Psoas muscle (tissue), 8 donors: Measurements from ENCODE around the gene NOS1AP. TPM values are rescaled to one million over a fixed set of nuclear protein-coding genes. Genes with fewer than 3 reads are reported as not detected.
"Not testable (repeated sequence)": the region's sequence is repeated elsewhere in the genome, so short reads cannot be mapped to it uniquely, and the experiment has no call there.

ENCODE experiments used
- ATAC-seq, 4 donors: fragments of 200-7000 bp; cut with Tn5 transposase; one replicate each; pipeline ENCODE4 v1.9.1; 2020; ENCODE audit warnings: moderate library complexity in 3 of 4, mild to moderate bottlenecking in 2 of 4
- DNase-seq, 2 donors: peaks; one replicate each; pipeline ENCODE4 v3.0.0-alpha.2; 2020
- H3K27ac ChIP-seq: fragments of 200-600 bp; one replicate; pipeline ENCODE4 v1.8.0; 2022
- H3K27me3 ChIP-seq, 3 donors: fragments of 200-600 bp in 1 of 3; one replicate each; pipeline versions ENCODE4 v1.6.1 to v1.8.0; 2013 to 2022; ENCODE audit warnings: low read length in 2 of 3, mild to moderate bottlenecking in 2 of 3, moderate library complexity in 1 of 3; ENCODE audit not compliant: insufficient read depth in 3 of 3
- H3K36me3 ChIP-seq, 2 donors: fragments of 200-600 bp in 1 of 2; one replicate each; pipeline versions ENCODE4 v1.6.1 to v1.8.0; 2013 to 2022; ENCODE audit warnings: low read depth in 1 of 2, mild to moderate bottlenecking in 1 of 2, moderate library complexity in 1 of 2; ENCODE audit not compliant: insufficient read depth in 1 of 2
- H3K4me1 ChIP-seq: fragments of 200-600 bp; one replicate; pipeline ENCODE4 v1.8.0; 2022
- H3K4me3 ChIP-seq: fragments of 200-600 bp; one replicate; pipeline ENCODE4 v1.8.0; 2022; ENCODE audit warnings: mild to moderate bottlenecking
- H3K9me3 ChIP-seq: fragments of 200-600 bp; one replicate; pipeline ENCODE4 v1.8.0; 2022
- CTCF ChIP-seq: fragments of 200-600 bp; IDR thresholded peaks from one replicate; pipeline ENCODE4 v1.8.0; 2022; ENCODE audit warnings: antibody characterized with exemption
- WGBS, 3 donors: extraction: QIAGEN DNeasy Blood & Tissue Kit; methylation state at CpG; one replicate each; pipeline versions ENCODE4 v1.1.6 to v1.1.7; 2013; 5-methylcytosine and 5-hydroxymethylcytosine counted together
- intact Hi-C, 2 donors: fragments of 100-400 bp; cut with DNase I; formaldehyde crosslinking; loops; one replicate each; pipeline versions ENCODE4 v1.11.0 to v1.14.2; 2022
- polyA plus RNA-seq, 3 donors: library from polyadenylated mRNA; stranded (reverse); fragments of 200-250 nt; gene quantifications; one replicate each; pipeline ENCODE4 v1.2.3, GENCODE V29; 2013
- total RNA-seq, 4 donors: library from RNA; stranded (reverse); fragmentation: NEBNext Ultra II Directional in 2 of 4; extraction: Animal tissue kit (Norgen Biotek cat#: 25700) in 2 of 4; gene quantifications; one replicate each; pipeline versions ENCODE4 v1.2.1 to v1.2.4, GENCODE V29; 2021 to 2023
- donor health status: healthy with polysubstance abuse.
- donor health status: DM: no; HTN: no; CAD: no; lungs with moderate emphysema.
- donor health status: Bipolar disorder and iron deficiency.
- donor health status: healthy.
- donor health status: DM: yes; HTN: yes; CAD: no.
- donor health status: DM: no; HTN: no; CAD: no.
- donor health status: DM: no; HTN: no; CAD: no.
- donor health status: DM: yes; HTN: yes; CAD: no.

NOS1AP gene
- total and polyA plus RNA-seq, 7 donors = 0.10 to 0.76 (median 0.18) TPM

- no peak for TF ChIP-seq CTCF
- ATAC-seq (no peak), DNase-seq (no peak)
- no peaks in the 10 kb centered on the region for H3K9me3 ChIP-seq
- no peak overlapping the region for H3K27ac ChIP-seq
- no peaks in the 10 kb centered on the region for H3K27me3 ChIP-seq
- intact Hi-C loops = no loop called here
- H3K4me3 ChIP-seq = no peak overlapping the region
- WGBS, 3 donors = 61 to 79% (median 78%) methylated on average over 8 of the region's 8 CpGs
- no peaks in the 10 kb centered on the region for H3K36me3 ChIP-seq
- H3K4me1 ChIP-seq = peaks cover 26% of the 10 kb centered on the region
Observed at GRCh38 chr1:162197041-162197531, 127.6 kb downstream of the NOS1AP start.

GRCh38 chr1:162197615-162198421, 128.3 kb downstream of the NOS1AP start:
- no peak overlapping the region for H3K27ac ChIP-seq
- DNase-seq = no peak
- H3K27me3 ChIP-seq = no peaks in the 10 kb centered on the region
- peaks cover 26% of the 10 kb centered on the region for H3K4me1 ChIP-seq
- intact Hi-C loops = no loop called here
- 84 to 88% (median 85%) methylated on average over 13 of the region's 13 CpGs for WGBS, 3 donors
- TF ChIP-seq CTCF = no peak
- no peaks in the 10 kb centered on the region for H3K36me3 ChIP-seq
- H3K9me3 ChIP-seq = no peaks in the 10 kb centered on the region
- no peak overlapping the region for H3K4me3 ChIP-seq
- no peak for ATAC-seq

GRCh38 chr1:162200096-162200847, 130.8 kb downstream of the NOS1AP start:
- Histone ChIP-seq H3K9me3 (no peaks in the 10 kb centered on the region), H3K27me3 (no peaks in the 10 kb centered on the region), H3K4me3 (no peak overlapping the region), H3K4me1 (peaks cover 8% of the 10 kb centered on the region), H3K36me3 (no peaks in the 10 kb centered on the region), H3K27ac (no peak overlapping the region)
- ATAC-seq (no peak), DNase-seq (no peak)
- no peak for TF ChIP-seq CTCF
- intact Hi-C loops = no loop called here
- 73 to 82% (median 77%) methylated on average over 5 of the region's 5 CpGs for WGBS, 3 donors

GRCh38 chr1:162201062-162201461, 131.6 kb downstream of the NOS1AP start:
- H3K36me3 ChIP-seq, H3K27me3 ChIP-seq, H3K4me3 ChIP-seq, H3K9me3 ChIP-seq, H3K27ac ChIP-seq, ATAC-seq, H3K4me1 ChIP-seq, intact Hi-C loops, DNase-seq: not testable (repeated sequence)

GRCh38 chr1:162204129-162204822, 134.8 kb downstream of the NOS1AP start:
- intact Hi-C loops = no loop called here
- TF ChIP-seq CTCF = no peak
- no peaks in the 10 kb centered on the region for H3K9me3 ChIP-seq

More at GRCh38 chr1:162204129-162204822, 134.8 kb downstream of the NOS1AP start:
- no peak for DNase-seq
- ATAC-seq = no peak
- H3K27me3 ChIP-seq = no peaks in the 10 kb centered on the region
- H3K4me1 ChIP-seq = no peaks in the 10 kb centered on the region
- H3K4me3 ChIP-seq = no peak overlapping the region
- WGBS, 3 donors = 67 to 71% (median 67%) methylated on average over 7 of the region's 7 CpGs
- no peaks in the 10 kb centered on the region for H3K36me3 ChIP-seq
- H3K27ac ChIP-seq = no peak overlapping the region
